HG02623 (cell line): ENCODE data around the gene ESR2.
"Not testable (repeated sequence)": the region's sequence is repeated elsewhere in the genome, so short reads cannot be mapped to it uniquely, and the experiment has no call there.

ENCODE experiments used
- ATAC-seq: cut with Tn5 transposase; IDR thresholded peaks from one replicate; pipeline ENCODE4 v1.9.1; 2021; ENCODE audit warnings: moderate library complexity; ENCODE audit not compliant: unreplicated experiment

The ESR2 gene

GRCh38 chr14:64201296-64201695 lies 92.9 kb downstream of the ESR2 start:
- no peak for ATAC-seq

GRCh38 chr14:64200170-64200569 lies 94.0 kb downstream of the ESR2 start:
- no peak for ATAC-seq

GRCh38 chr14:64198486-64198885 lies 95.7 kb downstream of the ESR2 start:
- ATAC-seq: no peak

GRCh38 chr14:64197996-64198395 lies 96.2 kb downstream of the ESR2 start:
- no peak for ATAC-seq

DNA sequence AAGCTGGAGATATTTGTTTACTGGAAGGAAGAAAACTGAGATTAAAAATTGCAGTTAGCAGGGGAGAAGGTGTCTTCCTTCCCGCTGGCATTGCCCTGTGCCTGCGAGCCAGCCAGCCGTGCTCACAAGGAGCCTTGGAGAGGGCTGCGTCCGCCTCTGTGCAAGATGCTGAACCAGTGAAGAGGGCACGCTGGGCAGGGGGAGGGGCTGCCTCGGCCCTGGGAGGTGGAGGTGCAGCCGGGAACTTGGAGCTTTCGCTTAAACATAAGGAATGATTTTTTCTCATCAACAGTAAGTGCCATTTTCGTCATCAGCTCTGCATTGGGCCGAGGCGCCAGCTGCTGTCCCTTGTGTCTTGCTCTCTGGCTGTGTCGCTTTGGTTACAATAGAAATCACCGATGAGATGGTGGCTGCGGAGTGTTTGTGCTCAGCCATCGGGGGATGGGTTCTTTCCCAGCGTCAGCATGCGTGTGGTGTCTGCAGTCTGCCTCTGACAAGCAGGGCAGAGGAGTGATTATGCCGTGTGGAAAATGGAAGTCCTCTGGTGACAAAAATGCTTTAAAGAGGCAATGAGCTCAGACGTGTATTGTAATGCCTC lies 97.3 kb downstream of the ESR2 start:
- no peak for ATAC-seq

DNA sequence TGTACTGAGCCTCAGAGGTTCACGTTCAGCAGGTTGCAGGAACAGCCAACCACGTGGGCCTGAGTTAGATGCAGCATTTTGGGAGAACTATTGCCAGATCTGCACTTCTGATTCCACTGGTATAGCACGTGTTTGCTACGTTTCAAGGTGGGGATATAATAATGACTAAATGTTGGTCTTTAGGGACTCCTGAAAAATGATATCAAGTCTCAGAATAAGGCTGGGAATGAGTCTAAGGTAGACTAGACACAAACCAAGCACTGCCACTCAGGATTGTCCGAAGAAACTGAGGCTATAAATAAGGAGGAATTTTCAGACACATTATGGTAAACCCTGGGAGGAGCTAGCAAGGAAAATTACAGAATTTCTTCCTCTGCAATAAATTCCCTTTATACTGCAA lies 98.1 kb downstream of the ESR2 start:
- ATAC-seq: no peak

GRCh38 chr14:64195199-64195598 lies 99.0 kb downstream of the ESR2 start:
- ATAC-seq: peak; percentile 52

GRCh38 chr14:64194404-64194803 lies 99.8 kb downstream of the ESR2 start:
- ATAC-seq: no peak

GRCh38 chr14:64193821-64194220 lies 100.3 kb downstream of the ESR2 start:
- no peak for ATAC-seq

DNA sequence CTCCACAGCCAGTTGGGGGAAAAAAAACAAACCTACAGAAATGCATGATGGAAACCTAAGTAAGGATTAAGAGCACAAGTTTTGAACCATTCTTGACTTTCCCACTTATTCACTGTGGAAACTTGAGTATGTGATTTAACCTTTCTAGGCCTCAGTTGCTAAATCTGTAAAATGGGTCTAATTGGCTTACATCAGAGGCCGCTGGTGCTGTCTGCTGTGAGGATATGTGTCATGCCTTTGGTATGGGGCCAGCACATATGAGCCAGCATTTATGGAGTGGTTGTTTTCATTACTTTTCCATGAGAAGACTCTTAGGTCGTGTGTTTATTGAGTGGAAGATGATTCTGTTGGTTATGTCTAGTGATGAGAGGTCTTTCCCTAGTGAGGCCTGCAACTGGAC lies 102.4 kb downstream of the ESR2 start:
- ATAC-seq: no peak

DNA sequence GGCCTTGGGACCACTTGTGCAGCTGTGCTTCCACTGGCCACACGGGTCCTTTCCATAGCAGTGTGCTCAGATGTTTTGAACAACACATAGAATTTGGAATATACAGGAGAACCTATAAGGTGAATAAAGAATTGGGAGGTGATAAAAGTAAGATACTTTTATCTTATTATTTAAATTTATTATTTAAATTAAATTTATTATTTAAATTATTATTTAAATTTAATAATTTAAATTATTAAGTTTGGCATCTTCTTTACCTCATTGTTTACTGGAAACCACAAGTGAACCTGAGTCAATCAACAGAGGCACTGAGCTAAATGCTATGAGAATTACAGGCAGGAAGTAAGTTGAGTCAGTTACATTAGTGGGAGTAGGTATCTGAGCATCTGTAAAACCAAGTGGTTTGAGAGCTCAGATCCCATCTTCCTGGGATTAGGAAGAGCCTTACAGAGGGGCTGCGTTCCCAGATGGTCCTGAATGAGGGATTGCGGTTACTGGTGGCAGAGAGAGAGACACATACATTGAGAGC lies 103.1 kb downstream of the ESR2 start:
- no peak for ATAC-seq

- no peak for ATAC-seq
Measured at GRCh38 chr14:64187331-64187730, 106.8 kb downstream of the ESR2 start.

- no peak for ATAC-seq
Measured at GRCh38 chr14:64186231-64187129, 107.7 kb downstream of the ESR2 start.

DNA sequence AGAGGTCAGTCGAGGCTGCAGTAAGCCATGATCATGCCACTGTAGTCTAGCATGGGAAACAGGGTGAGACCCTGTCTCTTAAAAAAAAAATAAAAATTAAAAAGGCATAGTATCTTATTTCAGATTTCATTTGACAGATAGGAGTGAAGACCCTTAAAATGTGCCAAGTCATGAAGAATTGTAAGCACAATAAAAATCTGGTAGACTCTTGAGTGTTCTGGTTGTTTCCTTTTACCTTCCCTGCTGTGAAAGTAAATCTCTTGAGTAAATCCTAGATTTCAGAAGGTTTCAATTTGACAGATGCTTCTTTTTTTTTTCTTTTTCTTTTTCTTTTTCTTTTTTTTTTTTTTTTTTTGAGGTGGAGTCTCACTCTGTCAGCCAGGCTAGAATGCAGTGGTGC lies 109.0 kb downstream of the ESR2 start:
- ATAC-seq: no peak

DNA sequence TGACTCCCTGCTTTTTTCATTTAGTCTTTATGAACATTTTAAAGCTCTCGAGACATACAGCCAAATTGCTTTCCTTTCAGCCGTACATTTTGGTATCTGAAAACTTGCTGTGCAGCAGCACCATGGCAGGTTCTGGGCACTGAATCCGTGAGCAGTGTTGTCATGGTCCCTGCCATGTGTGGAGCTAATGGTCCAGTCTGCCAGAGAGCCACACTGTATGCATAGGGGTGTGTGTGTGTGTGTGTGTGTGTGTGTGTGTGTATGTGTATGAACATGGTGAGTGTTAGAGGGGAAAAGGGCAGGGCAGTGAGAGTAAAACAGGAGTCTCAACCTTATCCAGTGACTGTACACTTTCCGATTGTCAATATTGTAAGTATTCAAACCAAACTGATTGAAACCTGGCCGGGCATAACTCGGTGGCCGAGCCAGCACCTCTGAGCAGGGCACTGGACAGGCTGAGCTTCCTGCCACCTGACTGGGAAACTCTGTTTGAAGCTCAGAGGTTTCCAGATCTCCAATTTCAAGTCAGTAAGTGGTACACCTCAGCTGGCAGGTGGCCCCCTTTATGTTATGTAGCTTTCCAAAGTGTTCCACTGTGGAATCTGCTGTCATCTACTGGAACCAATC lies 110.0 kb downstream of the ESR2 start:
- no peak for ATAC-seq

- ATAC-seq: not testable (repeated sequence)
Measured at GRCh38 chr14:64182908-64183307, 111.3 kb downstream of the ESR2 start.

- ATAC-seq: no peak
Measured at GRCh38 chr14:64178814-64179213, 115.4 kb downstream of the ESR2 start.

DNA sequence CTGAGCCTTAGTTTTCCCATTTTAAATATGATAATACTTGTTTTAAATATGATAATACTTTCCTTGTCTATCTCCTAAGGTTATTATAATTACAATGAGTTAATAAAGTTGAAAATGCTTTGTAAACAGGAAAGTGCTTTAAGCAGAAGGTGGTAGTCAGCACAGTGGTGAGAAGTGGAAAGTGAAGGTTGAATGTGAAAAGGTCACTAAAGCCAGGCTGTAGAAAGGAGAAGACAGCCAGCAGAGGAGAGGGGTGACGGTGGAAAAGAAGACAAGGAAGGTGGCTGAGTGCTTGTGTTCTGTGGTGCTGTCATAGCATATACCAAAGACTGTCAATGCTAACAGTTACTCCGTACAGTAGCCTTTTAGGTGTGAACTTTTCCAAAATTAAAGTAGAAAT lies 117.8 kb downstream of the ESR2 start:
- ATAC-seq: no peak

DNA sequence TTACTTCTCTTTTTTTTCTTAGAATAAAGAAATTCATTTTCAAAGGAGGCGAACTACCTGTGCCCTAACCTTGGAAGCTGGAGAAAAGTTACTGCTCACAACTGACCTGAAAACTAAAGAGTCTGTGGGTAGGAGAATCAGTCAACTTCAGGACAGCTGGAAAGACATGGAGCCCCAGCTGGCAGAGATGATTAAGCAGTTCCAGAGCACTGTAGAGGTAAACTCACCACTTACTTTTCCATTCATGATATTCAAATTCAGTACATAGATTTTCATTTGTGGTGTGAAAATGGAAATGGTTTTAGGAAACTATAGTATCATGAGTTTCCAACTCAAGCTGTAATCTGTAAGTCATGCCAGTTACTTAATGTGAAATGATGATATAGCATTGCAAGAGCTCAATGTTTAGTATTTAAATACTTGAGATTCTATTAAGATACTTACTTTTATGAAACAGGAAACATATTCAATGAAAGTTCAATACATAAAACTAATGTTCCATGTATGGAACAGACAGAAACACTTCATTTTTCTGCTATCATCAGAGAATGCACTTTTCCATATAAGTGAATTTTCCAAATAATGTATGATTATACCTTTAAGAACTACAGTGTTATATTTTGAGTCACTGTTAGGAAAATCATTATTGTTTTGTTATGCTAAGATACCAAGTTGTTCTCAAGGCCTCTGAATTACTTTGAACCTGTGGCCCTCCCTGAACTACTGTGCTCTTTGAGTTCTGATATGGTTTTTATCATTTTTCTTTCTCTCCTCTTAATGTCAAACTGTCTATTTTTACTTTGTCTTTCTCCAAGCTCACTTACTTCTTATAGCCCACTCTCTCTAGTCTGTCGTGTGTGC lies 119.0 kb downstream of the ESR2 start:
- no peak for ATAC-seq

DNA sequence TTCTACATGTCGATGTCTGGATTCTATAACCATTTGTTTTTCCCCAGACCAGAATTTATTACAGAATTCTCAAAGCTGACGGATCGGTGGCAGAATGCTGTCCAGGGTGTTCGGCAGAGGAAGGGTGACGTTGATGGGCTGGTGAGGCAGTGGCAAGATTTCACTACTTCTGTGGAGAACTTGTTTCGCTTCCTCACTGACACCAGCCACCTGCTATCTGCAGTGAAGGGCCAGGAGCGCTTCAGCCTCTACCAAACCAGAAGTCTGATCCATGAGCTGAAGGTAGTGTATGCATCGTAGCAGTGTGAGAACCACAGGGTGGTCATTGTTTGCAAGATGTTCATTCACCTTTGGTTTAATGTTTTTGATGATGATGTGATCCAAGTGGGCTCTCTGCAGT lies 124.0 kb downstream of the ESR2 start:
- peak; percentile 38 for ATAC-seq

DNA sequence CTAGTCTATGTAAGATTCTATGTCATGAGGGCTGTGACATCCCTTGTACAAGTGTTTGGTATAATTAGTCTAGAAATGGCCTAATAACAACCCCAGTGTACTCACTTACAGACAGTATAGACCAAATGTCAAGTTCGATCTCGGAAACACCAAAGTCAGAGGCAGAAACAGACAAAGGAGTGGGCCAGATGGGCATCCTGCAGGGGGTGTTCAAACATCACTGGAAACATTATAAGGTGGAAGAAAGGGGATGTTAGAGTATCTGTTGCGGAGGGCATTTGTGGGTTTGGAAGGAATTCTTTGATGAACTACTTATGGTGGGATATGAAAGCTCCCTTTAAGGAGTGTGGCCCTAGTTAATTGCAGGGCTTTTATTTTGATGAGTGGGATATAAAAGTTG lies 134.6 kb downstream of the ESR2 start:
- no peak for ATAC-seq
